OCI-M2 (cell line): ENCODE measurements around the gene SEC61G.

ENCODE experiments used
- DNase-seq: peaks from one replicate; lab custom pipeline; 2025; ENCODE audit not compliant: unreplicated experiment; lab: John Stamatoyannopoulos, UW

SEC61G gene

GRCh38 chr7:54758702-54759592 is at the start of gene SEC61G:
Gene SEC61G, minus strand, starts transcription at chr7:54759211. Its CDS starts 1,623 bp downstream, at chr7:54757588.
- peak; percentile 36 for DNase-seq

- DNase-seq, result no peak
Observed at GRCh38 chr7:54802841-54803240, 43.8 kb upstream of the SEC61G start.

DNA sequence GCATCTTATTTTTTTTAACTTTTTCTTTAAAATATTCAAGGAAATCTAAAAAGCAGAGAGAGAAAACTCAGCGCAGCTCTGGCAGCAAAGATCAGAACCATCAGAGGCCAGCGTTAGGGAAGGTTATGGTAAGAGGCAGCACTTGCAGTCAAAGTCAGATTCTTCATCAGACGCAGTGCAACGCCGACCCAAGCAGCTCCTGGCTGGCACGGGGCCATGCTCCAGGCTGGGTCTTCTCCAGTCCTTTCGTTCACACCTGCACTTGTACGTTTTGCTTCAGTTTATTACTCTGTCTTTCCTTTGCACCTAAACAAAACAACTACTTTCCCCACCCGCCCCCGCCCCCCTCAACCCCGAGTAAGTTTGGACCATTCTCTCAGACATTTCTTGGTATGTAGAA is 43.1 kb upstream of the SEC61G start:
- no peak for DNase-seq

DNA sequence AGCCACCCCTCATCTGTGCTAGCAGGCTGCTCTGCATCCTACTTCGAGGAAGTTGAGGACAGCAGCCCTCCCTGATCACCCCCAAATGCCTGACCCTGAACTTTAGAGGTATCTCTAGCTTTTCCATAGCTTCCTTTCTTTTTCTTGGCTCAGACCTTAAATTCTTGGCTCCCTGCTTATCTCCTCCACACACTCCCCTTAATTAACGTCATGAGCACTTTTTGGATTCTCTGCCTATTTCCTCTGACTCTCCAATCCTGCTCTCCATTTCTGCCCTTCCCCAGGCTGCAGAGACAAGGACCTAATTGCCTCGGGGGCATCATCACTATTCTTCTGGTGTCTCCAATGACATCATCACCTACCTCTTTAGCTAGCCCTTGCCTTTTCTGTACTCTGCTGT is 40.8 kb upstream of the SEC61G start:
- no peak for DNase-seq

GRCh38 chr7:54798530-54798929 is 39.5 kb upstream of the SEC61G start:
- no peak for DNase-seq

- no peak for DNase-seq
Observed at GRCh38 chr7:54796853-54797252, 37.8 kb upstream of the SEC61G start.

GRCh38 chr7:54796150-54796549 is 37.1 kb upstream of the SEC61G start:
- no peak for DNase-seq

- DNase-seq, result no peak
Observed at GRCh38 chr7:54792383-54792782, 33.4 kb upstream of the SEC61G start.

GRCh38 chr7:54788664-54789063 is 29.7 kb upstream of the SEC61G start:
- DNase-seq, result no peak

GRCh38 chr7:54785261-54785660 is 26.2 kb upstream of the SEC61G start:
- no peak for DNase-seq

GRCh38 chr7:54783952-54784351 is 24.9 kb upstream of the SEC61G start:
- DNase-seq, result no peak

GRCh38 chr7:54782829-54783228 is 23.8 kb upstream of the SEC61G start:
- DNase-seq, result no peak

DNA sequence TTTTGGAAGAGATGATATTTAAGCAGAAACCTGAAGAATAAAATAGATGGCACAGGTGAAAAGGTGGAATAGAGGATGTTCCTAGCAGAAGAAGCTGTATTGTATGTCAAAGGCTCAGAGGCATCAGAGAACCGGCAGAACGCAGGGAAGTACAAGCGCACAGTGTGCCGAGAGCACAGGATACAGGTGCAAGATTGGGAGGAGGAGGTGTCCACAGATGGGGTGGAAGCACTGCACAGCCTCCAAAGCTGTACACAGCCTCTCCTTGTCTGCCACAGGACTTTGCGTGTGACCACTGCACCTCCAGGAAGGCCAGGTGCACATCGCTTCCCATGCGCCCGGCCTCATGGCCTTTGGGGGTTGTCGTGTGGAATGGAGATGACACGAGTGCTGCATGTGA is 23.3 kb upstream of the SEC61G start:
- DNase-seq, result no peak

GRCh38 chr7:54781134-54781920 is 22.3 kb upstream of the SEC61G start:
- DNase-seq, result no peak

DNA sequence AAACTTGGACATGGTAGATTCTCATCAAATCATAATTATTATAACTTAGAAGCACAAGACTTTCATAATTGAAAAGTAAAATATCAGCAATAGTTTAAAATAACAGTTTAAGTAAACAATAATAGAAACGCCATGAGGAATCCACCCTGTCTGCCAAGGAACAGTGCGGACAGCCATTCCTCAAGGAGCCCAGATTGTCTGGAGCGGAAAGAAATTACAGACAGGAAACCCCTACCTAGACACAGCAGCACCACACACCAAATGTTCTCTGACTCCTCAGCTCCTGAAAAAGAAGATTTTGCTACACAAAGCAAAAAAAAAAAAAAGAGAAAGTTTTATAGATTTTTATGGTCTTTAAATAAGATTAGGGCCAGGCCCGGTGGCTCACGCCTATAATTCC is 21.5 kb upstream of the SEC61G start:
- DNase-seq, result no peak

- DNase-seq, result no peak
Observed at GRCh38 chr7:54778696-54779540, 19.9 kb upstream of the SEC61G start.

DNA sequence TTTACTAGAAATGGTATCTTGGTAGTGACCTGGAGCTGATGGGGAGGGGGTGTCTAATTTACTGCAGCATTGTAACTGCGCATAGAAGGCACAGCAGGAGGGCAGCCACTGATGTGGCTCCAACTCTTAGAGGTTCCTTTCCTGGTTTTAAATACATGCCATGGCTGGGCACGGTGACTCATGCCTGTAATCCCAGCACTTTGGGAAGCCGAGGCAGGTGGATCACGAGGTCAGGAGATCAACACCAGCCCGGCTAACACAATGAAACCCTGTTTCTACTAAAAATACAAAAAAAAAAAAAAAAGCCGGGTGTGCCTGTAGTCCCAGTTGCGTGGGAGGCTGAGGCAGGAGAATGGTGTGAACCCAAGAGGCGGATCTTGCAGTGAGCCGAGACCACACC is 19.2 kb upstream of the SEC61G start:
- DNase-seq, result no peak

DNA sequence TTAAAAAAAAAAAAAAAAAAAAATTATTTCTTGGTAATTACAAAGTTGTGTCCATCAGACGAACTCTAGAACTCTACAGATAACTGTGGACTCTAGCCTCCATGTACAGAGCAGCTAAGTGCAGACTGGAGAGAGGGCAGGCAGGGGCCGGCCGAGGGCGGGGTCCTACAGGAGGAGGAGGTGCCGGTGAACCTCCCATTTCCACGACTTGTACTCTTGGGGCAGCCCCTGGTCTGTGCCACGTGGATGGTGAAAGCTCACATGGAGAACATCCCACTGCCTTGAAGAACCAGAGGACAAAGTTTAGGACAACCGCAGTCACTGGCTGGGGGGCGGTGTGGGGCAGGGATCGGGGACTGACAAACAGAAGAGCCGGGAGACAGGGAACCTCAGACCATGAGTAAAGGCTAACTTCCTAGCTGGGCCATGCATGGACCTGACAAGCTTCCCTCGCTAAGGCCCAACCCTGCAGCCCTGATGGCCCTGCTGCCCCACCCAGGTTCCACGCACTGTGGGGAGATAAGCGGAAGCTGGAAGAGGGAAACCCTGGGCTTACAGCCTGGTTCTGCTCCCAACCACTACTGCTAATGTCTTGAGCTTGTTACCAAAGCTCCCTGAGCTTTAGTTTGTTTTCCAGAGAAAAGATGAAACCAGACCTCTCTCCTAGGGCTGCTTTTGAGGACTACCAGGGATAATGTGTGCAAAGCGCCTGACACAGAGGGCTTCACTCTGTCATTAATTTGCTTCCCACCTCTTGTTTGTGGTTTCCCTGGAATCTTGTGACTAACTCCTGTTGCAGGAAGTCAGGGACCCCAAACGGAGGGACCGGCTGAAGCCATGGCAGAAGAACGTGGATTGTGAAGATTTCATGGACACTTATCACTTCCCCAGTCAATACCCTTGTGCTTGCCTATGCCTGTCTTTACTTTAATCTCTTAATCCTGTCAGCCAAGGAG is 16.1 kb upstream of the SEC61G start:
- DNase-seq, result no peak

DNA sequence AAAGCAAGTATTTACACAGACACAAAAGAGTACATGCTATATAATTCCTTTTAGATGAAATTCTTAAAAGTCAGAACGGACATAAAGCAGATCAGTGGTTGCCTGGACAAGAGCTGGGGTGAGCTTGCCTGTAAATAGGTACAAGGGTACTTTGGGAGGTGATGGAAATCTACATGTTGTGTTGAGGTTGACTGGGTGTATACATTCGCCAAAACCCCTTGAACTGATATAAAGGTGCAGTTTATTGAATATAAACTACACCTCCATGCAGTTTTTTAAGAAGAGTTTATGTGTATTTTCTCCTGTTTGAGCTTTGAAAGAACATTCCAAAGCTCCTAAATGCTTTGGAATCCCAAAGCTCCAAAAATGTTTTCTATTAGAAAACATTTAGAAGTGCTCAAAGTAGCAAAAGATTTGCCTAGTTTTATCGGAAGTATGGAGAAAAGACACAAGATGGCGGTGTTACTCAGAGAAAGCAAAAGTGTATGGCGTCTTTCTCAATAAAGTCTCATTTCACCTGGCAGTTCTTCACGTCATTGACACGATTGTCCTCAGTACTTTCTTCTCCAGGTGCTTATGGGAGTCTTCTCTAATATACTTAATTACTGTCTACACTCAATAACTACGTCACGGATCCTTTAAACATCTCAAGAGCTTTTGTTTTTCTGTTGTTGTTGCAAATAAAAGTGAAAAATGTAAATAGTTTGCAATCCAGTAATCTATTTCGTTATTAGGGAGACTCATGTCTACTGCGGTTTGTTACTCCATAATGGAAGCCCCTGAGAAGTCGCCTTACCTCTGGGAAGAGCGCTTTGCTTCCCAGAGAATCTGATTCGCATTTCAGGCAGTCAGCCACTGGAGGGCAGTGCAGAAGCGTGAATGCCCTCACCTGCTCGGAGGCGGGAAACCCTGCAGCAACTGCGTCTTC is 14.7 kb upstream of the SEC61G start:
- DNase-seq, result no peak
